Nephron (organoid): ENCODE data around the gene MLXIP.
A peak's percentile ranks its signal among the peaks of the same experiment; 100 is the strongest.

ENCODE experiments used
- H3K27ac Mint-ChIP-seq, 3 experiments: 2 replicates each; pipeline ENCODE4 v1.8.0; 2020; ENCODE audit warnings: mixed read lengths in 3 of 3, mild to moderate bottlenecking in 2 of 3, moderate library complexity in 1 of 3
- H3K27me3 Mint-ChIP-seq: 2 replicates; pipeline ENCODE4 v1.8.0; 2021; ENCODE audit warnings: low read depth, mild to moderate bottlenecking, moderate library complexity, mixed read lengths
- H3K36me3 Mint-ChIP-seq: 2 replicates; pipeline ENCODE4 v1.8.0; 2020; ENCODE audit warnings: low read depth, mixed read lengths
- H3K4me1 Mint-ChIP-seq: 2 replicates; pipeline ENCODE4 v1.8.0; 2020; ENCODE audit warnings: mixed read lengths
- H3K4me3 Mint-ChIP-seq, 3 experiments: 2 replicates each; pipeline ENCODE4 v1.8.0; 2020; ENCODE audit warnings: mild to moderate bottlenecking in 3 of 3, mixed read lengths in 3 of 3, moderate library complexity in 2 of 3
- H3K9me3 Mint-ChIP-seq: 2 replicates; pipeline ENCODE4 v1.8.0; 2020; ENCODE audit warnings: mixed read lengths
- CTCF ChIP-seq, 3 experiments: fragments of 200-600 bp; sonication (generic); IDR thresholded peaks; one replicate each; pipeline ENCODE4 v1.5.0; 2021; ENCODE audit warnings: antibody characterized with exemption in 3 of 3; ENCODE audit not compliant: unreplicated experiment in 3 of 3

The MLXIP gene

GRCh38 chr12:122129131-122129530 lies 50.6 kb downstream of the MLXIP start:
- H3K4me3 Mint-ChIP-seq: no peak overlapping the region
- H3K27ac Mint-ChIP-seq: no peak overlapping the region
- H3K9me3 Mint-ChIP-seq: no peaks in the 10 kb centered on the region
- H3K27me3 Mint-ChIP-seq: no peaks in the 10 kb centered on the region
- H3K36me3 Mint-ChIP-seq: peaks cover 31% of the 10 kb centered on the region
- no peak for TF ChIP-seq CTCF (IDR thresholded peaks at IDR 0.05; ENCODE audit: unreplicated experiment in 3 of 3)
- no peaks in the 10 kb centered on the region for H3K4me1 Mint-ChIP-seq

GRCh38 chr12:122130150-122130549 lies 51.6 kb downstream of the MLXIP start:
- no peaks in the 10 kb centered on the region for H3K9me3 Mint-ChIP-seq
- no peak overlapping the region for H3K4me3 Mint-ChIP-seq
- H3K4me1 Mint-ChIP-seq: no peaks in the 10 kb centered on the region
- TF ChIP-seq CTCF (IDR thresholded peaks at IDR 0.05; ENCODE audit: unreplicated experiment in 3 of 3): no peak
- H3K36me3 Mint-ChIP-seq: peaks cover 36% of the 10 kb centered on the region
- H3K27ac Mint-ChIP-seq: no peak overlapping the region
- H3K27me3 Mint-ChIP-seq: no peaks in the 10 kb centered on the region

- no peaks in the 10 kb centered on the region for H3K4me1 Mint-ChIP-seq
- TF ChIP-seq CTCF (IDR thresholded peaks at IDR 0.05; ENCODE audit: unreplicated experiment in 3 of 3): no peak
- no peaks in the 10 kb centered on the region for H3K27me3 Mint-ChIP-seq
- H3K36me3 Mint-ChIP-seq: peaks cover 29% of the 10 kb centered on the region
- no peak overlapping the region for H3K4me3 Mint-ChIP-seq
- peak overlapping the region in 2 of 3 experiments; percentile 22 to 72 for H3K27ac Mint-ChIP-seq
- no peaks in the 10 kb centered on the region for H3K9me3 Mint-ChIP-seq
These were observed 54.8 kb downstream of the MLXIP start for GRCh38 chr12:122133192-122133950.

- Mint-ChIP-seq H3K36me3 (peaks cover 33% of the 10 kb centered on the region), H3K9me3 (no peaks in the 10 kb centered on the region), H3K4me3 (no peak overlapping the region), H3K4me1 (no peaks in the 10 kb centered on the region), H3K27me3 (peaks cover 3% of the 10 kb centered on the region), H3K27ac (no peak overlapping the region)
- TF ChIP-seq CTCF (IDR thresholded peaks at IDR 0.05; ENCODE audit: unreplicated experiment in 3 of 3): no peak
These were observed 57.0 kb downstream of the MLXIP start for GRCh38 chr12:122135437-122136031.

GRCh38 chr12:122137229-122137628 lies 58.7 kb downstream of the MLXIP start:
- peak in 1 of 3 experiments; percentile 25 for TF ChIP-seq CTCF (IDR thresholded peaks at IDR 0.05; ENCODE audit: unreplicated experiment in 3 of 3)
- peaks cover 3% of the 10 kb centered on the region for H3K27me3 Mint-ChIP-seq
- no peaks in the 10 kb centered on the region for H3K4me1 Mint-ChIP-seq
- peaks cover 44% of the 10 kb centered on the region for H3K36me3 Mint-ChIP-seq
- no peak overlapping the region for H3K27ac Mint-ChIP-seq
- no peaks in the 10 kb centered on the region for H3K9me3 Mint-ChIP-seq
- no peak overlapping the region for H3K4me3 Mint-ChIP-seq

- Mint-ChIP-seq H3K36me3 (peaks cover 48% of the 10 kb centered on the region), H3K27ac (no peak overlapping the region), H3K9me3 (no peaks in the 10 kb centered on the region), H3K4me3 (no peak overlapping the region), H3K4me1 (no peaks in the 10 kb centered on the region), H3K27me3 (peaks cover 3% of the 10 kb centered on the region)
- no peak for TF ChIP-seq CTCF (IDR thresholded peaks at IDR 0.05; ENCODE audit: unreplicated experiment in 3 of 3)
These were observed 59.1 kb downstream of the MLXIP start for GRCh38 chr12:122137681-122138080.
